ENCODE data around the gene ENPP3.

DNA sequence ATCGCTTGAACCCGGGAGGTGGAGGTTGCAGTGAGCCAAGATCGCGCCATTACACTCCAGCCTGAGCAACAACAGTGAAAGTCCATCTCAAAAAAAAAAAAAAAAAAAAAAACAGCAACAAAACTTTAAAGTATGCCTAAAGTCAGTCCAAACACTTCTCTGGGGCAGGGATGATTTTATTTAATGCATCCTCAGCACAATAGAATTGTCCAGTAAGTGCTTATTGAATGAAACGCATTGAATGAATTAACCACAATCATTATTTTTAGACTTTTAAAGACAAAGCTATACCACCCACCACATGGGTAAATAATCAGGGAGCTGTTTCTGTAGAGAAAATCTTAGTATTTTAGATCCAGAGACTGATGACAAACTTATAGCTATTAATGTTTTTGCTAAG lies 90.4 kb downstream of the ENPP3 start:
- no peak for TF ChIP-seq CTCF (IDR thresholded peaks at IDR 0.05; ENCODE audit: insufficient read depth, low read length, poor library complexity, severe bottlenecking)
- no peak for TF ChIP-seq EZH2phosphoT487 (conservative IDR thresholded peaks at IDR 0.05; ENCODE audit: low read length)
